Measurements from ENCODE around the gene GPC6.

GPC6 gene

DNA sequence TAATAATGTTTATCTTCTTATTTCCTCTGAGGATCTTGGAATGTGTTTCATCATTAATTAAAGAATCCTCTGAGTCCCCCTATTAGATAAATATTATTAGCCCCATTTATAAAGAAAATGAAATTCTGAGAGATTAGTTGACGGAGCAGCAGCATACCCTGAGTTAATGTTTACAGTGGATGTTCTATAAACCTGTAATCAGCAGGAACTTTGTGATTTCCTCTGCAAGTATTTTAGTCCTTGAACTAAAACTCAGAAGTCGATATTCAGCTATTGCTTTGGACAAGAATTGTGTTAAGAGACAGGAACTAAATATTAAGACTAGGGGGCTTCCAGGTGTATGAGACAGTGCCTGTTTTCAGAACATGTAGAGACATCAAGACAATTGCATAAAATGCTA lies 1009.5 kb downstream of the GPC6 start:
- DNase-seq, result no peak

DNA sequence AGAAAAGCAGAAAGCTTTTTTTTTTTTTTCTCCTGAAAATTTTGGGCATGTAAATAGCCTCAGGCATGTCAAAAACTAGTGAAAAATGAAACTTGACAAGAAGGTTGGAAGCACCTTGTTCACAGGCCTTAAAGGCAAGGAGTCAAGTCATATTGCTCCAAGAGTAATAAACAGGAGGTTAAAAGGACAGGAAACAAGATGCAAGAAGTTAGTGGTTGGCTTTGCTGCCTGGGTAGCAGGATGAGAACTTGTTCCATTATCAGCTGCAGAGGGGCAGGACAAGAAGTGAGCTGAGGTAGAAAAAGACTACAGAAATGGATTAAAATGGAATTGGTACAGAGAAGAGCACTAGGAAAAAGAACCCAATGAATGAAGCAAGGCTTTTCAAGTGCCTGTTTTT lies 1010.3 kb downstream of the GPC6 start:
- no peak for DNase-seq

DNA sequence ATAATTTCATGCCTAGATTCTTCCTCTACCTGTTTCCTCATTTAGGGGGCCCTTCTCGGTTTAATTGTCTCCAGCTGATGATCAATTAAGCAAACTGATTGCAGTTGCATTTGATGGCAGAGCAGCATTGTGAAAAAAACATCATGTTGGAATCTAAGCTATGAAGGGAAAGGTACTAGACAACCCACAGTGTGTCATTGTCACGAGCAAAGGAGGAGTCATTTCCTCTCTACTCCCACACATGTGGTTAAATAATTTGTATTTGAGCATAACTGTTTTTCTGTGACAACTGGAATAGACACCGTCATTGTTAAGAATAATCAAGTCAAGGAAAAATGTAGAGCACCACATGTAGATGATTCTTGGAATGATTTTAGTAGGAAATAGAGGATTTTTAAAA lies 1012.5 kb downstream of the GPC6 start:
- peak; percentile 19 for DNase-seq

DNA sequence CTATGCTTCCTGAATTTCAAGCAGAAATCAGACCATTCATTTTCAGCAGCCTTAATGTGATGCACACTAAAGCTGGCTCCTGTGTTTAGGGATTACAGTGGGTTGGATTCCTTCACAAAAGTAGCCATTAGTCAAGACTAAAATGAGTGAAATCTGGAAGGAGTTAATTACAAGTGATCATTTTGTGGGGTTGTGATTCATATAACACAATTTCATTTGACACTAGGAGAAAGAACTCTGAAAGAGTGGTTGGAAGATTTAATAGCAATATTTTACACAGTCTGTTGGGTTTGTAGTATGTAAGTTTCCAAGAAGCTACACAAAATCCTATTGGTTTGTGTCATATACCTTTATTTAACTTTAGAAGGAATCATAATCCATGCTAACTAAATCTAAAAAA lies 1015.9 kb downstream of the GPC6 start:
- no peak for DNase-seq

DNA sequence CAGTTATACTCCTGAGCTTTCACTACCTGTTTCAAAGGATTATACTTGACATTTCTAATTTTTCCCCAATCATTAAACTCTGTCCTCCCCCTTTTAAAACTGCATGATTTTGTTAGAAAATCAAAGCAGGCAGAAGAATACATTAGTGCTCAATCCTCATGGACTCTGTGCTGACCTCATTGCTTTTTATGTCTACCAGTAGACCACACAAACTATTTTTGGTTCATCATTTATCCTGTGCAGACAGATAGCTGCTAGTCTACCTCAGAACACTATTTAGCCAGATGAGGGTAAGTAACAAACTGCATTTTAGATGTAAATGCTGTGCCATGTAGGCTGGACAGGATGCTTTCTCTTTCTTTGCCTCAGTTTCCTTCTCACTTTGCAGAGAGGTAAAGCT lies 1016.9 kb downstream of the GPC6 start:
- no peak for DNase-seq

DNA sequence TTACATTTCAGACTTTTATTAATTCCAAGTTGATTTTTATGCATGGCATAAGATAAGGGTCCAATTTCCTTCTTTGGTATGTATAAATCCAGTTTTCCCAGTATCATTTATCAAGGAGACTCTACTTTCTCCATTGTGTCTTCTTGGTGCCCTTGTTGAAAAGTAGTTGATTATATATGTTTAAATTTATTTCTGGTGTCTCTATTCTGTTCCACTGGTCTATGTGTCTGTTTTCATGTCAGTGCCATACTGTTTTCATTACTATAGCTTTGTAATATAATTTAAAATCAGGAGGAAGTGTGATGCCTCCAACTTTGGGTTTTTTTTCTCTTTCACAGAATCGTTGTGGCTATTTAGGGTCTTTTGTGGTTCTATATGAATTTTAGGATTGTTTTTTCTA lies 1019.9 kb downstream of the GPC6 start:
- DNase-seq, result no peak

DNA sequence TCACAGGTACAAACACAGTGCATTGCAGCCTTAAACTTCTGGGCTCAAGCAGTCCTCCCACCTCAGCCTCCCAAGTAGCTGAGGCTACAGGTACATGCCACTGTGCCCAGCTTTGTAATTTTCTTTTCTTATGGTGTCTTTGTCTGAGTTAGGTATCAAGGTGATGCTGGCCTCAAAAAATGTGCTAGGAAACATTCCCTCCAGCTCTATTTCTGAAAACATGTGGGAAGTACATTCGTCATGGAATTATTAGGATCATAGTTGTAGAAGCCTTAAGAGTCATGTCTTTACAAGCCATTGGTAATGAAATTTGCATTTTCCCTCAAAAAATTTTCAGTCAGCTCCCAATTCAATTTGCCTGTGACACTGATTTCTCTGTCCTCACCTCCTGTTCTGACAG lies 1021.3 kb downstream of the GPC6 start:
- no peak for DNase-seq

DNA sequence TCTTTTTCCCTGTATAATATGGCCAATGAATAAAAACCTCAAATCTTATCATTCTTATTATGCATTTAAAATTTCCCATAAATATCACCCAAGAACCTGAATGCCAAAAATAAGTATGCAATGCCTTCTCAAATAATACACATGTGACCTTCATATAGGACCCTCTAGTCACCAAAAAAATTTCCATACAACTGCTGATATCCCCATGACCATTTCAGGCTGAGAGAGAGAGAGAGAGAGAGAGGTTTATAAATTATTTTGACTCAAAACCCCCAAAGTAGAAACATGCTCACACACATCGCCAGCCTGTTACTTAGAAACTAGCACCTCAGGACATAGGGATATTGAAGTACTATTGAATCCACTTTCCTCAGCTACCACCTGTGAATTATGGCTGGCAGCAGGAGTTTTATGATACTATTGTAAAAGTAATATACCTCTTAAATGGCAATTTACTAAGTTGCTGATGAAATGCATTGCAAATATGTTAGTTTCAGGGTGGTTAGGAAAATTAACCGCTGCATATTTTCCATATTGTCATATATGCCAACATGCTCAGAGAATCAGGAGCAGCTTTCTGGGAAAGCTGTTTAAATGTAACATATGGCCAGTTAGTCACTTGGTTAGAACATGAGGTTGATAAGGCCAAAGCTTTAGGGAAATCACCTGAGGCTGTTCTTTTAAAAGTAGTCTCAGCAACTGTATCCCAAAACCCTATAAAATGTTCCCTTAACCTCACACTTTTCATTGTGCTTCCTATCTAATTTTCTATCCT lies 1022.0 kb downstream of the GPC6 start:
- DNase-seq, result no peak

DNA sequence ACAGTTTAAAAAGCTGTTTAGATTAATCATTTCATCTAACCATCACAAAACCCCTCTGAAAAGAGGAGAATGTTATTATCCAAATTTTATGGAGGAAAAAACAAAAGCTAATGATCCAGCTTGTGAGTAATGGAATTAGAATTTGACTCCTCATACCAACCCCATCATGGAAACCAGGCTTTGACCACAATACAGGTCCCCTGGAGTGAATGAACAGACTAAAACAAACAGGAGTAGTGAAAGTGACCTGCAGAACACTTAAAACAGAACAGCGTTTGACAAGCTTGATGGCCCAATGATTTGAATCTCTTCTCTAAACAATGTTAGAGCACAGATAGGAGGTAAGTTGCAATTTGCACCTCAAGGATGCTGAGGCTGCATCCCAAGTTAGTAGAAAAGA lies 1022.9 kb downstream of the GPC6 start:
- no peak for DNase-seq

DNA sequence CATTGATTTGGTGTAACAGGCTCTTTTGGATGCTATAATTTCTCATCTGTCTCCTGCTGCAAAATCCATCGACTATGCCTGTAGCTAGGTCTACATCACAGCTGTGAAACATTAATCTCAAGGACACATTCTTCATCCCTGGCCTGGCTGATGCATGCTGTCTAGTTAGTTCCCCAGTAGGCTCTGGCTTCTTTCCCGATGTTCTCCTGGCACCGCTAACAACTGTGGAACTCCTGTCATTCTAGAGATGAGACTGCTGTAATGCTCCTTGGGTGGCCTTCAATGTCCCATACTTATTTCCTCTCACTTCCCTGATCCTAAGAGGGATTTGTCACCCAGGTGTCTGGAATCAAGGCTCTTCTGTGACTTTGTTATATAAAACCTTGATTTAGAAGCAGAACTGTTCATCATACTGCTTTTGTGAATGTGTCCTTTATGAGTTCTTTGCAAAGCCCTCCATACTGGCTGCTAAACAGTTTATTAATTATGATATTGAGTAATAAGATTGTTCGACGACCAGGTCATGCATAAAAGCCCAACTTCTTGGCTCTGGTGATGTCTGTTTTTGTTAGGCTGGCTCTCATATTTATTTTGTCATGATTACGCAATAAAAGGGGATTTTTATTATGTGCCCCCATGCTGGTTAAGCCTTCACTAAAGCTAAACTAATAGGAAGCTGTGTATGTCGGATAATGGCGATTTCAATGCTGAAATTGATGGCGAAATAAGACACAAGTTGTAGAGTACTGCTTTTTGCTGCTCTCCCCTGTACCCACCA lies 1025.4 kb downstream of the GPC6 start:
- no peak for DNase-seq

DNA sequence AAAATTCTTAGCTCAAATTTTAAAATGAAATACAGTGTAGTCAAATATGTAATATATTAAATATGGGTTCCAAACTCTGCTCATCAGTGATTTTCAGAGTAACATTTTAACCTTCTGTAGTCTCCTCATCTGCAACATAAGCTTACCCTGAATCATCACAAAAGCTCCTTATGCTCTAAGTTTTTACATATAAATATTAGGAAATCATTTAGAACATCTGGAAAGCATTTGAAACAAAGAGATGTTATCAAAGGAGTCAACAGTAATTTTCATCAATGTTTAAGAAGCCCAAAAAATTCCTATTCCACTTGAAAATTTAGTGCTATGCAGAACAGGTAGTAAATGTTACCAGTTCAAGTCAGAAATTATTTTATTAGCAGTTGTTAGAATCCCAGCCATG lies 1028.1 kb downstream of the GPC6 start:
- no peak for DNase-seq

DNA sequence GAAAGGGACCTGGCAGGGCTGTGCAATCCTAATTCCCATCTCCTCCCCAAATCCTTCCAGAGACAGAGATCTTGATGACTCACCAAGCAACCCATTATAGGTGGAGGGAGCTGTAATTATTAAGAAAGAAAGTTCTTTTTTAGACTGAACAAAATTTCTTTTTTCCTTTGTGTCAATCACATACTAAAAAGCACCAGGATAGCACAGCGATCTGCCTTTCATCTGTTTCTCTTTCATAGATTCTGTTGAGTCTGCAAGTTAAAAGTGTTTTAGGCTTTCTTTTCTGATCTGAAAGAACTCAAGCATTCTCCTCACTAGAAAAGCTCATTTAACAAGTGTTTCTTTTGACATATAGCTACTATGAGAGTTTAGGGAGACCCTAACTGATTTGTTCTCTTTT lies 1030.1 kb downstream of the GPC6 start:
- DNase-seq, result no peak

DNA sequence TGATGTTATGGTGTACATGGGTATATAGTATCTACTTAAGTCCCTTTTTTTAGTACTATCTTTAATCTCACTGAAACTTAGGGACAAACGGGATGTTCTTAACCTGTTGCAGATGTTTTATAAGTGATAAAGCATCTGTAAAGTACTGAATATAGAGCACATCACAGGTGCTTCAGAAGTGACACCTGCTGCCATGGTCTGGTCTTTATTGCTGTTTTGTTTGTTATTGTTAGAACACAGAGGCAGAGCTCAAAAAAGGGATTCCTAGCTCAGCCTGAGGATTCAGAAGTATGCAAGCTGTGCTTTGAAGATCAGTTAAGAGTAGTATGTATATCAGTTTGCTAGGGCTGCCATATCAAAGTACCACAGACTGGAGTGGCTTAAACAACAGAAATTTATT lies 1033.4 kb downstream of the GPC6 start:
- DNase-seq, result no peak

DNA sequence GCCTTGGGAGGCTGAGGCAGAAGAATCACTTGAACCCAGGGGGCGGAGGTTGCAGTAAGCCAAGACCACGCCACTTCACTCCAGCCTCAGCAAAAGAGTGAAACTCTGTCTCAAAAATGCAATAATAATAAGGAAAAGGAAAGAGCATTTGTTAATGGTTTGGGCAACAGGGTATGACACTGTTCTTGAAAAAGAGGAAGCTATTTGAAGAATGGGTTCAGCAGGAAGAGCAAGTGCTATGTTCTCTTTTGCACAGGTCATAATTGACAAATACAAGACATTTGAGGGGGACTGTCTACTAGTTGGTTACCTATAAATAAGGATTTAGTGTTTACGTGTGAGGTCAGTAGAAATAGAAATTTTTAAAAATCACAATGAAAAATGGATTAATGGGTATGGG lies 1034.6 kb downstream of the GPC6 start:
- no peak for DNase-seq

DNA sequence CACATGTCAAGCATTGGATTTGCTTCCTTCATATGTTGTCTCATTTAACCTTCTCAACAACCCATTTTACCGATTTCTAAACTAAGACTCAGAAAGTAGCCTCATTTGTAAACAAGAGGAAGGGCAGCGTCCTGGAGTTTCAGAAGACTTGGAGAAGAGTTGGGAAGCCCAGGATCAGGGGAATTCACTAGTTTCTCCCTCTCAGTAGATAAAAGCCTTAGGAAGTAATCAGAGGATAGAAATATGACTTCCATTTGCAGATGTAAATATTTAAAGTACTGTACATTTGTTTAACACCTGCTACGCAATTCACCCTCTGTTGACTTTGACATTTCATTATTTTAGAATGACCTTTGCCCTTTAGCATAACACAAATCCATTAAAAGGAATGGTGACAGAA lies 1036.4 kb downstream of the GPC6 start:
- no peak for DNase-seq

DNA sequence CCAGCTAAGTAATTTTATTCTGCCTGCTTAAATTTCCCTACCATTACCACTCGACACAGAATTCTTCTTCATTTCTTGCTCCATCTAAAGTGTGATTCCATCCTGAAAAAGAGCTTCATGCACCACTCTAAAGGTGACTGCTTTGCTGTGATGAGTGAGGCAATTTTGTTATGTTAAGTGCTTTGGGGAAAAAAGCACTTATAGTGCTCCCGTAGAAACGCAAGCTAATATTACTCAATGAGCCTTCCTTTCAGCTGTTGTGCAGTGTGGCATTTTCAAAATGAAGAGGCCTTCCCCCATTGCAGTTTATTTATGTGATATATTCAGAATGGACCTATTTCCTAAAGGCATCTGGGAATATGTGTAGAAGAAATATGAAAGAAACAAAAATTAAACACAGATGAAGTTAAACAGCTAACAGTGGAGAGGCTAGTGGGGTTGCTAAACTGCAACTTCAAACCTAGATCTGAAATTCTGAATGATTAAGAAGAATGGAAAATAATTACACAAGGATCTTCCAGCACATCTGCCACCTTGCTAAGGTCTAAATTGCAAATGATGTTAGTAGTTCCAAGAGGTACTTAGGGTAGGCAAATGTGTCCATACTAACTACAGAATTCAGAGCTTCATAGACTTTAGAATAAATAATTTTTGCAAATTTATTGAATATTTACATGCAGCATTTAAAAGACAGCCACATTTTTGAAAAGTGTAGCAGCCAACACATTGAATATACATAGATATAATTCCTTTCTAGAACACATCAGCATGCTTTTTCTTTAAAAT lies 1041.2 kb downstream of the GPC6 start:
- no peak for DNase-seq

DNA sequence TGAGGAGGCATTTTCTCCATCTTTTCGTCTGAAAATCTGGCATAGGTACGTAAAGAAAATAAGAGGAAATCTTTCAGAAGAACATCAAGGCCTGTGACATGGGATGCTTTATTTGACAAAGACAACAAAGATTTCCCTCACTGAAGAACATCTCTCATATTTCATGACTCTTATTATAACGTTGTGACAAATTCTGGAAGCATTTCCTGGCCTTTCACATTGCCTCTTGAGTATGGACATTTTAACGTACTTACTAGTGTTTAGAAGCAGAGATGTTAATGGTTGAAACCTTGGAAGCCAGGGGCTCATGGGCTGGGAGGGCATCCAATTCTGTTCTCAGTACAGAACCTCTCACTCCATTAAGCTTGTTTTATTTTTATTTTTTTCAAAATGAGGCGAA lies 1042.1 kb downstream of the GPC6 start:
- DNase-seq, result no peak

DNA sequence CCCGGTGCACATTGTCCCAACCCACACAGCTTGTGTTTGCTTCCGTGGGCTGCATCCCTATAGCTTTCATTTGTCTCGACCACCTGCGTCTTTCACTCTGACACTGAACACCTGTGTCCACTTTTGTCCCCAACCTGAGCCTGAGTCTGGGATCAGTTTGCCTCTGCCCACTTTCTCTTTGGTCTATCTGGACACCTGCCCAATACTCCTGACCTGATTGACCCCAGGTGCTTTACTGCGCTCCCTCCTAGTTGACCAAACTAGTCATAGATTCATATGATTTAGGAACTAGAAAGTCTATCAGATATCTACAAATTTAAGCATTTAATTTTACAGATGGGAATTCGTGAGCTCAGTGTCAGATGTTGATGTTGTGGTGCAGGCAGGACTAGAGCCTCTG lies 1043.0 kb downstream of the GPC6 start:
- no peak for DNase-seq

DNA sequence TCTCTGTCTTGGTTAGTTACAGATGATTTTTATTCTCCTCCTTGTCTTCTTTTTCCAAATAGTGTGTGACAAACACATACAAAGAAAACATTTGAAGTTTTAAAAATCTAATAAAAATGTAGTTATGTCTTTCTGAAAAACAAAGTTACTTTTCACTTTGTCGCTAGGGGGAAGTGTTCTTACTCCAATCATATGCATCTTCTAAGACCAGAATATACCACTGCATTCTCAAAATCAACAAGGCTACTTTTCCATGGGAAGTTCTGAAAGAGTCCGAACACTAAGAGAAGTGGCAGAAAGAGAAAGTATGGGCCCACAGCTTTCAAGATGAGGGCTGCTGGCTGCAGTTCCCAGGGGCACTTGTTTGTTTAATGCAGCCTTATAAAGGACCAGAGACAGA lies 1043.9 kb downstream of the GPC6 start:
- DNase-seq, result no peak

DNA sequence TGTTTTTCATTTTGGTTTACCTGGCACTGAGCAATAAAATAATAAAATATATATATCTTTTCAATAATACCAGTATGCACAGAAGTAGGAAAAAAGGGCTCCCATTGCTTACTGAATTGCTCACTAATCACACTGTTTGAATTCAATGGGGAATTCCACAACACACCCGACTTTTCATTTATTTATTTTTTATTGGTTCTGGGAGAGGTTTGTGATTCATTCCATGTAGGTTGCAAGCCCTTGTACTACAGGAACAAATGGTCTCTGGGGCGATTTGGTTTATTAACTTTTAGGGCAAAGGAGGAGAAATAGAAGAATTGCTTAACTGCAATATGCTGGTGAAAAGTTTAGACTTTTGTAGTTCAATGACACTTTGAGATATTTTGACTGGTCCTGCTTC lies 1045.4 kb downstream of the GPC6 start:
- DNase-seq, result no peak

DNA sequence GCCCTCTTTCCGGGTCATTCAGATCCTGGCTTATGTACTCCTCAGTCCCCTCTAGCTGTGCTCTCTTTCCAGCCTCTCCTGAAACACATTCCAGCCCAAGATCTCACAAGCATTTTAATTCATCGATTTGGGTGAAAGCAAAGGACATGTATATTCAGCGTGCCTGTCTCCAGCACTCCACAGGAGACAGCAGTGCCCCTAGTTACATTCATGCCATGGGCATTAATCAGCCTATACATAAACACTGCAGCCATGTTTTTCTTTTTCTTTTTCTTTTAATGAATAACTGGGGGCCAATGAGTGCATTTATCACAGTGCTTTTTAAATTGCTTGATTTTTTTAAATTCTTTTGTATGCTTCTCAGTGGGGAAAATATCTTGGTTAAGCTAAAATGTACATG lies 1053.7 kb downstream of the GPC6 start:
- DNase-seq, result no peak

DNA sequence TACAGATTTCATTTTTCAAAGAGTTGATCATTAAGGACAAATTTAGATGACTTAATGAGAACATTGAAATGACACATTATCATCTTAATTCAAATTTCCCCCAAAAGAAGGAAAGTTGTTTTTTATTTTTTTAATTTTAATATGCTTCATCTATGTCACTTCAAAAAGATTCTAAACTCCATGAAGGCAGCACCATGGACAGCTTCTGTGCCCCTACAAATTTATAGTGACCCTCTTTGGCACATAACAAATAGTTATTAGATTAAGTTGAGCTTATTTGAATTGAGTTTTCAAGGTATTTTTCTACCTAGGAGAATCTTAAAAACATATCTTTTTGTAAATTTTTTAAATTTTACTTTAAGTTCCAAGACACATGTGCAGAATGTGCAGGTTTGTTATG lies 1054.2 kb downstream of the GPC6 start:
- DNase-seq, result no peak

DNA sequence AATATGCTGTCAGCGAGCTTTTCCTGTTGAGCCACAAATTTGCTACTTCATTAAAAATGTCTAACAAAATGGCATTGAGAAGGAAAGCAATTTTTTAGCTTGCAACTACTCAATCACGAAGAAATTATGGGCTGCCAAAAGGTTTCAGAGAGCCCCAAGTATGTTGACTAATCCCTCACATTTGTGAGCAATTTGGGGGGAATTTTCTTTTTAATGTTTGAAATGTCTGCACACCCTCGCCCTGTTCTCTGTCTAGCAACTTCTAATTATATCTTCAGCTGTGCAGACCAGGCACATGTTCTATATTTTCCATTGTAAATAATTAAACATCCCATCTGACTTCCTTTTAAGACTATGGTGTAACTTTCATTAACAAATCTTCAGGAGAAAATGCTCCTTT lies 1060.0 kb downstream of the GPC6 start:
- no peak for DNase-seq
